GM12891 (cell line): ENCODE measurements around the gene SLC15A4.

Experiments
- POLR2A ChIP-seq: IDR thresholded peaks from 2 replicates; pipeline ENCODE4 v1.6.1; 2011; ENCODE audit warnings: low read depth, low read length, control low read depth
- POLR2AphosphoS5 ChIP-seq: IDR thresholded peaks from 2 replicates; pipeline ENCODE4 v1.6.1; 2011; ENCODE audit warnings: low read depth, low read length, control low read depth
- SPI1 ChIP-seq: IDR thresholded peaks from 2 replicates; pipeline ENCODE4 v1.6.1; 2011; ENCODE audit warnings: low read depth, low read length, control low read depth
- TAF1 ChIP-seq: IDR thresholded peaks from 2 replicates; pipeline ENCODE4 v1.6.1; 2011; ENCODE audit warnings: low read depth, low read length, control low read depth

GRCh38 chr12:128859311-128859710 is 35.6 kb upstream of the SLC15A4 start:
- no peak for TF ChIP-seq POLR2A
- no peak for TF ChIP-seq POLR2AphosphoS5
- no peak for TF ChIP-seq TAF1
- TF ChIP-seq SPI1 = no peak
